Measurements from ENCODE around the gene AXIN2.

AXIN2 gene

GRCh38 chr17:65539630-65540266 is 21.7 kb downstream of the AXIN2 start:
- in situ Hi-C loops (cut with MboI; ENCODE audit: low sequenced_read_pairs), result loop anchor here (25.0 kb wide), 1 partner anchor 102 kb away; no protein-coding TSS in a partner anchor

DNA sequence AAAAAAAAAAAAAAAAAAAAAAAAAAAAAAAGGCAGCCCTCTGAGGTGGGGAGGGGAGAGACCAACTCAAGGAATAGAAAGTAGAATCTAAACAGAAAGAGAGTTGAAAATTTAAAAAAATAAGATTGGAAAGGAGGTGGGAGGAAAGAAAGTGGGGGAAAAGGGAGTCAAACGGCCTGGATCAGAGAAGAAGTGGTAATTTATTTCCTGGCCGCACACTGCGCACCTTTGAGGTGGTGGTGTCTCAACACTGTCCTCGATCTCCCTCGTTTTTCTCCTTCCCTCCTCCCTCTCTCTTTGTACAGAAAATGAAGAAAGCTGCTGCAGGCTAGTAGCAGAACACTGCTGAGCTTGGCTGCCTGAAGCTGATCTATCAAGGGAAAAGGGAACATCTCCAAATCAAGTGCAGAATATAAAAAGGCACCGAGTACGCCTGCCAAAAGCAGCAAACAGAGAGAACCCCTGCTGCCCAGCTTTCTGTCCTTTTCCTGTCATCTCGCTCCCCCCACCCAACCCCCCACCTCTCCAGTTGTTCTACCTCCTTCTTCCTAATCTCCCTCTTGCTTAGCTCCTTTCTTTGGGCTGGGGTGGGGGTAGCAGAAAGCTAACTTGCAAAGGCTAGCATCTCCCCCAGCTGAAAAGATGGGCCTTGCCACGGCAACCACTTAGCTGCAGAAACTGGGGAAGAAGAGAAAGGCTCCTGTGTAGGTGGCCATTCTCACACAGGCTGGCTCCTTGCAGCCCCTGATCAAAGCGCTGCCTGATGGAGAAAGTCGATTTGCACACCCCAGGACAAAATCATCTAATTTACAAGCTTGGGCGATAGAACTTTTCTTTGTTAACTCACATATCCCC is 22.5 kb downstream of the AXIN2 start:
- in situ Hi-C loops (cut with MboI; ENCODE audit: low sequenced_read_pairs), result loop anchor here (25.0 kb wide), 1 partner anchor 102 kb away; no protein-coding TSS in a partner anchor

GRCh38 chr17:65537845-65538674 is 23.4 kb downstream of the AXIN2 start:
- in situ Hi-C loops (cut with MboI; ENCODE audit: low sequenced_read_pairs), result loop anchor here (25.0 kb wide), 1 partner anchor 101 kb away; no protein-coding TSS in a partner anchor

GRCh38 chr17:65537343-65537844 is 24.1 kb downstream of the AXIN2 start:
- in situ Hi-C loops (cut with MboI; ENCODE audit: low sequenced_read_pairs), result loop anchor here (25.0 kb wide), 1 partner anchor 100 kb away; no protein-coding TSS in a partner anchor

DNA sequence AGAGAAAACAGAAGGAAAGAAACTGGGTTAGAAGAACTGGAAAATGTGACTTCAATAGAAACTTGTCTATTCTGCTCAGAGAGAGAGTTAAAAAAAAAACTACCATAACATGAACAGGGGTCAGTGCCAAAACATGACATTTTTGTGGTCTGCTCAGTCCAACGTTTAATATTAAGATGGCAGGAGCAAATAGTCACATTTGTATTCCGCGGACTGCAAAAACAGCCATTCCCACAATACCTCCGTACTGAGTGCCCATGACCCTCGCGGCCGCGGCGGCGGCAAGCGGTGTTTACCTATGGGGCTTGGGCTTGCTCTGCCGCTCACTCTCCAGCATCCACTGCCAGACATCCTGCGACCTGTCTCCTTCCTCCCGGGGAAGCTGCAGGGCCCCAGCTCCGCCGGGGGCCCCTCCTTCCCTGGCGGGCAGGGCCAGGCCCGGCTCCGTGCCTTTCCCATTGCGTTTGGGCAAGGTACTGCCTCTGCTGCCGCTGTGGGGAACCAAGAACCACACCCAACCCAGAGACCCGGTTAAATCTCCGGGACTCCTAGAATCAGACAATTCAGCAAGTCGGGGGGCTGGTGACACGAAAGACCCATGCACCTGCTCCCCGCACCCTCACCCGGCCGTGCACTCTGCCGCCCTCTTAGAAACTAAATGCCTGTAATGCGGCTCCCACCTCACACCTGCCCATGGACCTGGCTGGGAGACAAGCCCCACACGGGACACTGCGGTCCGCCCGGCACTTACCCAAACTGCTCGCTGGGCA is 24.7 kb downstream of the AXIN2 start:
- in situ Hi-C loops (cut with MboI; ENCODE audit: low sequenced_read_pairs), result loop anchor here (25.0 kb wide), 1 partner anchor 99 kb away; no protein-coding TSS in a partner anchor

- in situ Hi-C loops (cut with MboI; ENCODE audit: low sequenced_read_pairs), result loop anchor here (25.0 kb wide), 1 partner anchor 99 kb away; no protein-coding TSS in a partner anchor
Observed at GRCh38 chr17:65535777-65536572, 25.5 kb downstream of the AXIN2 start.

DNA sequence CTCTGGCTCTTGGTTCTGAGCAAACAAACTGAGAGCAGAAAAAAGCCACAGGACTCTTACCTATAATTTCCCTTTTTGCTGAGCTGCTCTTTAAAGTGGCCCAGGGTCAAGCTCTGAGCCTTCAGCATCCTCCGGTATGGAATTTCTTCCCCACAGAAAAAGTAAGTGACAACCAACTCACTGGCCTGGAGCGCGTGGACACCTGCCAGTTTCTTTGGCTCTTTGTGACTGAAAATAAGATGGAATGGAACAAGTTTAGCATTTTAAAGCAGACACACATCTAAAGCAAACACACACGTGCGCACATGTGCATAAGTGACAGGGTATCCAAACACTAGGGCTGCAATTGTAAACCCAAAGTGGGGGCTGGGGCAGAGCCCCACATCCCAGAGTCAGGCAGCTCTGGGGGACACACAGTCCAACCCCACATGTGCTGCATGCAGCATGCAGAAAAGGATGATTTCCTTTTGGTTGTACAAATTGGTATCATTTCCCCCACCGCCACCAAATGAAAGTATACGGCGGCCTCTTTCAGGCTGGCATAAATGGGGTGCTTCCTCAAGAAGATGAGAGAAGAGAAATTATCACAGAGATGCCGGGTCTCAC is 27.5 kb downstream of the AXIN2 start:
- in situ Hi-C loops (cut with MboI; ENCODE audit: low sequenced_read_pairs), result loop anchor here (25.0 kb wide), 1 partner anchor 97 kb away; no protein-coding TSS in a partner anchor

GRCh38 chr17:65533056-65533745 is 28.2 kb downstream of the AXIN2 start:
- in situ Hi-C loops (cut with MboI; ENCODE audit: low sequenced_read_pairs), result loop anchor here (25.0 kb wide), 1 partner anchor 96 kb away; no protein-coding TSS in a partner anchor

DNA sequence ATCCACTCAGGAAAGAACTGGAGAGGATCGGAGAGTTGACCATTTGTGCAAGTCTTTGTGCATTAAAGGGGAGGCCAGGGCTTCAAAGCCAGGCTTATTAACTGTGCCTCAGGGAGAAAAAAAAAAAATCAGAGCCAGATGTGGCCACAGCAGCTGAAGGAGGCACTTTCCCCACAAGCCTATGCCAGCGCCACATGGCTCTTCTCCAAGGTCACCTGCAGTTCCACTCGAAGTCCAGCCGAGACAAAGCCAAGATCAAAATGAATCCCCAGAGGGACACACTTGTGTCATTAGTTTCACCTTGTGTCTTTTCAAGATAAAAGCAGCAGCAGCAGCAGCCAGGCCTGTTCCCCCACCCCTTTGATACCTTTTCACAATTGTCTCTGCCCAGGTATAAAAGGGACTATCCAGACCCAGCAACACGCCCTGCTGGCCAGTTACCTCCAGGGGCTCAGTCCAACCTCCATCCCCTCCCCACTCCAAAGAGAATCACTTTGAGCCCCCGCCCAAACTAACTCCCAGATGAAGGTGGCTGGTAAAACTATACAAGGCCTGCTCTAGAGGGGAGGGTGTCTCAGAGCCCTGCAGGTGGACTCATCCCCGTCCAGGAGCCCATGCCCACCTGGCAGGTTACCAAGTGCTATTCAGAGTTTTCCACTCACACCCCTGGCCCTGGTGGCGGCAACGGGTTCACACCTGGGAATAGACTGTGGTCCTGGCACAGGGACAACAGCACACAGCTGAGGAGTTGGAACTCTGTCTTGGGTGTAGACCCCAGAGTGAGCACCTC is 29.2 kb downstream of the AXIN2 start:
- in situ Hi-C loops (cut with MboI; ENCODE audit: low sequenced_read_pairs), result loop anchor here (25.0 kb wide), 1 partner anchor 95 kb away; no protein-coding TSS in a partner anchor

- in situ Hi-C loops (cut with MboI; ENCODE audit: low sequenced_read_pairs), result loop anchor here (25.0 kb wide), 1 partner anchor 94 kb away; no protein-coding TSS in a partner anchor
Observed at GRCh38 chr17:65531256-65532100, 30.0 kb downstream of the AXIN2 start.

- in situ Hi-C loops (cut with MboI; ENCODE audit: low sequenced_read_pairs), result loop anchor here (25.0 kb wide), 1 partner anchor 93 kb away; no protein-coding TSS in a partner anchor
Observed at GRCh38 chr17:65530523-65531255, 30.8 kb downstream of the AXIN2 start.

DNA sequence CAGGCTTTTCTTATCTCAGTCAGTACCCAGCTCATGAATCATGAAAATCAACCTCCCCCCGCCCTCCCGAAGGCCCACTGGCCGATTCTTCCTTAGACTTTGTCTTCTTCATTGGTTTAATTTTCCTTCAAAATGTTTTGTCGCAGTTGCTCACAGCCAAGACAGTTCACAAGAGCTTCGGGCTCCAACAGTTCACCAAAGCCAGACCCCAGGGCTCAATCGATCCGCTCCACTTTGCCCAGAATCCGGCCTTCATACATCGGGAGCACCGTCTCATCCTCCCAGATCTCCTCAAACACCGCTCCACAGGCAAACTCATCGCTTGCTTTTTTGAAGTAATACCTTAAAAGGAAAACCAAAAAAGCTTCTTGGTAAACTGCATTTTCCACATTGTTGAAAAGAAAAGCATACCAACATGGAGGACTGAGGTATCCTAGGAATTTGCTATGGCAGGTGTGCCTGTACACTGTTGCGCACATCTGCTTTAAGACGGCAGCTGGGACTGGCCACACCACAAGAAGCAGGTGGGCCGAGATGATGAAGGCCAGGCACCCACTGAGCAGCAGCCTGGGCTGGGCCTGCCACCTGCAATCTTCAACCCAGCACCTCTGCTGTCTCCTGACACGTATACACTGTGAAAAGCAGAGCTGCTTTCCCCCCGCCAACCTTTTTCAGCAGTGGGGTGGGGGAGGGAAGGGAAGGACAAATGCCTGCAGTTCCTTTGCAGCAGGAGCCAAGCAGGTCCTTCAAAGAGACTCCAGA is 31.5 kb downstream of the AXIN2 start:
- in situ Hi-C loops (cut with MboI; ENCODE audit: low sequenced_read_pairs), result loop anchor here (25.0 kb wide), 1 partner anchor 93 kb away; no protein-coding TSS in a partner anchor

DNA sequence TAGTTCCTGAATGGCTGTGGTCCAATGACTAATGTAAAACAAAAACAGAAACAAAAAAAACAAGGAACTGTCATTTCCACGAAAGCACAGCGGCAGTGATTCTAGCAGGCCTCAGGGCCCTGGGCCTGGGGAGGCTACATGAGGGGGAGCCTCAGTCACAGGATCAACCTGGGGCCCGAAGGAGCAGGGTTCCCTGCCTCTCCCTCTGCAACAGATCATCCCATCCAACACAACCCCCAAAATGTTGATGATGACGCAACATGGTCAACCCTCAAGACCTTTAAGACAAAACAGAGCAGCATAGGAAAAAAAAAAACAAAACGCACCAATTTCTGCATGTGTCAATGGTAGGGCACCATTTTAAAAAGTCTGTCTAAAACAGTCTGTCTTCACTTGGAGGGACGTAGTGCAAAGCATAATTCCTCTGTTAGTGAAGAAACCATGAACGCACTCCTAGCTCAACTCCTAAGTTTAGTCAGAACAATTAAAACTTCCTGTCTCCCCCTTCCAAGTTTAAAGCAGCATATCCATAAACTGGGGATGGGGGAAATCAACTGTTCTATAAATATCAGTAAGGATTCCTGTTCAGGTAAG is 32.3 kb downstream of the AXIN2 start:
- in situ Hi-C loops (cut with MboI; ENCODE audit: low sequenced_read_pairs), result loop anchor here (25.0 kb wide), 1 partner anchor 92 kb away; no protein-coding TSS in a partner anchor

Data from HL-60/S4 treated with phorbol 12-myristate 13-acetate at 8.2 ng/mL for 4 days and 3 days (cell line).